Fibroblast of skin of scalp (primary cell): ENCODE data around the gene CEP104.
A peak's percentile ranks its signal among the peaks of the same experiment; 100 is the strongest.

Source experiments
- DNase-seq: peaks from one replicate; pipeline ENCODE4 v3.0.0-alpha.2; 2013

CEP104 gene

GRCh38 chr1:3868464-3869006, 11.5 kb upstream of the CEP104 start:
- no peak for DNase-seq

GRCh38 chr1:3865606-3866160, 8.7 kb upstream of the CEP104 start:
- DNase-seq, result no peak

- DNase-seq, result no peak
These were observed 7.9 kb upstream of the CEP104 start for GRCh38 chr1:3864884-3865283.

- no peak for DNase-seq
These were observed 6.4 kb upstream of the CEP104 start for GRCh38 chr1:3863231-3863935.

GRCh38 chr1:3858231-3858981, 1.4 kb upstream of the CEP104 start:
- peak; percentile 51 for DNase-seq

GRCh38 chr1:3857791-3858129, 749 bp upstream of the CEP104 start:
- no peak for DNase-seq

GRCh38 chr1:3852711-3853485, 4.1 kb downstream of the CEP104 start:
- no peak for DNase-seq

- no peak for DNase-seq
These were observed 4.9 kb downstream of the CEP104 start for GRCh38 chr1:3852091-3852490.

- DNase-seq, result no peak
These were observed 5.7 kb downstream of the CEP104 start for GRCh38 chr1:3851292-3851691.

GRCh38 chr1:3850857-3851256, 6.2 kb downstream of the CEP104 start:
- DNase-seq, result no peak

- DNase-seq, result no peak
These were observed 9.9 kb downstream of the CEP104 start for GRCh38 chr1:3847081-3847480.

- DNase-seq, result no peak
These were observed 10.5 kb downstream of the CEP104 start for GRCh38 chr1:3846541-3846940.

GRCh38 chr1:3842912-3843311, 14.1 kb downstream of the CEP104 start:
- DNase-seq, result no peak

GRCh38 chr1:3841491-3841890, 15.5 kb downstream of the CEP104 start:
- no peak for DNase-seq

- no peak for DNase-seq
These were observed 18.2 kb downstream of the CEP104 start for GRCh38 chr1:3838788-3839187.

- DNase-seq, result no peak
These were observed 19.3 kb downstream of the CEP104 start for GRCh38 chr1:3837685-3838084.

- no peak for DNase-seq
These were observed 19.8 kb downstream of the CEP104 start for GRCh38 chr1:3837200-3837599.

- DNase-seq, result no peak
These were observed 20.6 kb downstream of the CEP104 start for GRCh38 chr1:3836421-3836820.

GRCh38 chr1:3834701-3835100, 22.3 kb downstream of the CEP104 start:
- DNase-seq, result no peak

- no peak for DNase-seq
These were observed 25.3 kb downstream of the CEP104 start for GRCh38 chr1:3831689-3832088.

- DNase-seq, result no peak
These were observed 28.6 kb downstream of the CEP104 start for GRCh38 chr1:3828391-3828790.

- DNase-seq, result no peak
These were observed 29.2 kb downstream of the CEP104 start for GRCh38 chr1:3827813-3828307.

GRCh38 chr1:3825356-3825755, 31.7 kb downstream of the CEP104 start:
- DNase-seq, result no peak
